Measurements from ENCODE around the gene DERA. TPM values are rescaled to one million over a fixed set of nuclear protein-coding genes. Genes with fewer than 3 reads are reported as not detected.

DERA gene
- total and polyA plus RNA-seq, 9 of the 15 experiments (the other 6 are each of a cell fraction or from before 2014, with no cell fraction given), result 5.5 to 15.5 (median 7.8) TPM

GRCh38 chr12:16036073-16036472 lies 124.9 kb downstream of the DERA start (continued):
- TF ChIP-seq ELK1 (CRISPR knock-in tag; IDR thresholded peaks at IDR 0.05) (no peak), ZBTB49 (CRISPR knock-in tag; IDR thresholded peaks at IDR 0.05; ENCODE audit: borderline replicate concordance) (no peak), ZC3H4 (CRISPR knock-in tag; IDR thresholded peaks at IDR 0.05; ENCODE audit: borderline replicate concordance) (no peak), ZNF12 (CRISPR knock-in tag; IDR thresholded peaks at IDR 0.05) (no peak), MAFF (IDR thresholded peaks at IDR 0.05; ENCODE audit: low read length) (no peak), LCOR (CRISPR knock-in tag; IDR thresholded peaks at IDR 0.05) (no peak), ZNF785 (CRISPR knock-in tag; IDR thresholded peaks at IDR 0.05) (no peak), CHCHD3 (CRISPR knock-in tag; IDR thresholded peaks at IDR 0.05) (no peak), FOXK2 (conservative IDR thresholded peaks at IDR 0.05 in 1 of 2, IDR thresholded peaks at IDR 0.05 in 1 of 2; ENCODE audit: low read depth in 2 of 2) (no peak), ZNF57 (CRISPR knock-in tag; IDR thresholded peaks at IDR 0.05) (no peak), ZNF592 (IDR thresholded peaks at IDR 0.05) (no peak), ZNF280A (IDR thresholded peaks at IDR 0.05; ENCODE audit: low read depth, partially characterized antibody) (no peak), RBM14 (IDR thresholded peaks at IDR 0.05; ENCODE audit: borderline replicate concordance, insufficient read depth, low read depth, low read length) (no peak), ZHX1 (conservative IDR thresholded peaks at IDR 0.05; ENCODE audit: low read length) (no peak)

All from K562 (cell line).